GM21786 (cell line): ENCODE results near the gene QRICH1.

ENCODE experiments used
- ATAC-seq: cut with Tn5 transposase; IDR thresholded peaks from one replicate; pipeline ENCODE4 v1.9.1; 2021; ENCODE audit not compliant: unreplicated experiment

QRICH1 gene

DNA sequence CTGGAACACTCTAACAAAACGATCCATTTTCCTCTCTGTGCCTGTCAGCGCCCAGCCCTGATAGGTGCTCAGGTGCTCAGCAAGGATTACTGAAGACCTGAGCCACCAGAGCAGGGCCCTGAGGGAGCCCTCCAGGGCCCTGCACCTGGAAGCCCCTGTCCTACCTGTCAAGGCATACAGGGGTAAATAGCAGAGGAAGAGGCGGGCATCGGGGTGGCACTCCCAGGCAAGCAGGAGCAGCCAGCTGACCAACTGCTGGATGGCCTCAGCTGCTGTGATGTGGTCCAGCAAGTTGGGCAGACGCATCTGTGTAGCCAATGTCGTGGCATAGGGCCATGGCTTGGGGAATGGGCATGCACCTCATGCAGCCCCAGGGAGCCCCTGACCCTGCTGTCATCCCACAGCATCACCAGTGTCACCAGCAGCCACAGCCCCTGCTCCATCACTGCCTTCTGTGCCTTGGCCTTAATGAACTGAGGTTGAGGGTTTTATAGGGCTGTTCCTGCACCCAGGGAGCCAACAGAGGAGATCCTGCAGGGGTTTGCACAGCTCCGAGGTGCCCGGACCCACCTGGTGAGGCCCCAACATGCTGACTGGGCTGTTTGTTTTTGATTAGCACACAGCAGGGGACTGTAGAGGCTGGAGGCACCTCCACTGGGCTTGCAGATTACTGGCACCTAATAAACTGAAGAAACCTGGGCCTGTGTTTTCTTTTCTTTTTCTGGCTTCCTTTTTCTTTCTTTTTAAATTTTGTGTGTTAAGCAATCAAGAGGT, 94.6 kb downstream of the QRICH1 start:
- no peak for ATAC-seq

DNA sequence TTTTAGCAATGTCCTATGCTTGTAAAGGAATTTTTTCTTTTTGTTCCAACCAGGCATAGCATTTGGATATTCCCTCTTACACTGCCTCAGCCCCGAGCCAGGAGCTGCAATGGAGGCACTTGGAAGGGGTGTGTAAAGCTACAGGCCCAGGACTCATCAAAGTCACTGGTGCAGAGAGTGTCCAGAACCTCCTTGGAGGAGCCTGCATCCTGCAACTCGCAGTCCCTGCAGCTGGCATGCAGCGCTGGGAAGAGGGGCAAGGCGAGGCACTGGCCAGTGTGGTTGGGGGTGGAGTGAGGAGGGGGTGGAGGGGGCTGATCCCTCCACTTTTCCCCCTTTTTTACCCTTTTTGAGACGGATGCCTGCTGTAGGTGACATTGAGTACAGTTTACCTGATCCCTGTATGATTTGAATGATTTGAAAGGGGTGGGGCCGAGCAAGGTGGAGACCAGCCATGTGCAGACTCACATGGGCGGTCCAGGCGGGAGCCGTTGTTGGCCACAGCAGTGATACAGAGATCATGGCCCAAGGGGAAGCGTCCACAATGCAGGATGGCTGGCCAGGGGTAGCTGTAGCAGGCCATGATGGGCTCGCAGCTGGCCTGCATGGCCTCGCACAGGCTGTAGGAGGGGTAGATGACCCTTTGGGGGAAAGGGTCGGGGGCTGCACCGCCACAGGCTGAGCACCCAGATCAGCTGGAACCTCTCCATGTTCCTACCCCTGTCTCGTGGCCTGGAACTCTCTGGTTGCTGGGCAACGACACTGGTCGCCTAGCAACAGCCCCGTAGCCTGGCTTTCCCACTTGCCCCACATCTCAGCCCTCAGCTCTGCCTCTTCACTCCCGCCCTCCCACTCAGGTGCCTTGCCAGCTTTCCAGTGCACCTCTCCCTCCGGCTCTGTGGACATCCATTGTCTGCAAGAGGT, 95.9 kb downstream of the QRICH1 start:
- ATAC-seq: no peak

DNA sequence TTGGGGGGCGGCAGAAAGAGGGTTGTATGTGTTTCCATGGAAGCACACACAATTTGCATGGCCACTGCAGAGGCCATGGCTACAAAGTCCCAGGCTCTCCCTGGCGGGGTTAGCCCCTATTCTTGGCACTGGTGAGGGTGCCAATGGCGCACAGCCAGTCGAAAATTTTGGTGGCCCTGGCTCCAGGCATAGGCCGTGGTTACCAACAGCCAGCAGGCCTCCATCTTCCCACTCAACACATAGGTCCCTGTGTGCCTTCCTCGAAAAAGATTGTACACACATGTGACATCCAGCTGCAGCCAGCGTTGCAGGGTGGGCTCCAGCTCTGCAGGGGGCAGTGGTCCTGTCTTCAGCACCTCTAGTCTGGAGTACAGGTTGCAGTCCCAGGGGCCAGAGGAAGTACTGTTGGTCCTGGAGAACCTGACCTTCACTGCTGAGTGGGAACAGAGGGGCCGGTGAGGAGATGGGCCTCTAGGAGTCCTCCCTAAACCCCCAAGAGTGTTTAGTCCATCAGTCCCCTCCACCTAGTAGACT, 96.7 kb downstream of the QRICH1 start:
- ATAC-seq: no peak

DNA sequence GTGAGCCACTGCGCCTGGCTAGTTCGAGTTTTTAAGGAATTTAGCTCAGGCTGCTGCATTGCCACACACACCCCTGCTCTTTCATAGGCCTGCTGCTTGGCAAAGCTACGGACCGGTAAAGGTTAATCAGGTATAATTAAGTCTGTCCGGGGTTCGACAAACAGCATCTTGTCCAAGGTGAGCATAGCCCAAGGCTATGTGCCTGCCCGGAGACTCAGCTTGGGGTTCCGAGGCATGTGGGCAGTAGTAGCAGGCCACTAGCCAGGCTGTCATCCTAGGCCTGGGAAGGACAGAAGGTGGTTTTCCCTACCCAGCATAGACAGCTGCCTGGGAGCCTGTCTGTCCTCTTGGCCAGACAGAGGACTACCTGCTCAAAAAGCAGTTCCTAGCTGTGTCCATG, 97.2 kb downstream of the QRICH1 start:
- no peak for ATAC-seq

DNA sequence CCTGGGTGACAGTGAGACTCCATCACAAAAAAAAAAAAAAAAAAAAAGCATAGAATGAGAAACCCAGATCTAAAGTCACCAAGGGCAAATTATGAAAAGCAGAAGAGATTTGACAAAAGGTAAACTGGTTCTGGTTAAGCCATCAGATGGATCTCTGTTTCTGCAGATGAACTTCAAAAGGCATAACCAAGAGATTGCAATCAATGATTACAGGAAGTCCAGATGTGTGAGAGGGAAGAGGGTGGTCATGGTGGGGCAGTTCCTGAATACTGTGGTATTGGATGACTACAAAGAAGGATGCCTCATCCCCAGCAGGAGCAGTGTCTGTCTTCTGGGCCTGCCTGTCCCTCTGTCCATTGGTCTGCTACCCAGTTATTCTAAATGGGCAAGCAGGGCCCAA, 100.0 kb downstream of the QRICH1 start:
- no peak for ATAC-seq

DNA sequence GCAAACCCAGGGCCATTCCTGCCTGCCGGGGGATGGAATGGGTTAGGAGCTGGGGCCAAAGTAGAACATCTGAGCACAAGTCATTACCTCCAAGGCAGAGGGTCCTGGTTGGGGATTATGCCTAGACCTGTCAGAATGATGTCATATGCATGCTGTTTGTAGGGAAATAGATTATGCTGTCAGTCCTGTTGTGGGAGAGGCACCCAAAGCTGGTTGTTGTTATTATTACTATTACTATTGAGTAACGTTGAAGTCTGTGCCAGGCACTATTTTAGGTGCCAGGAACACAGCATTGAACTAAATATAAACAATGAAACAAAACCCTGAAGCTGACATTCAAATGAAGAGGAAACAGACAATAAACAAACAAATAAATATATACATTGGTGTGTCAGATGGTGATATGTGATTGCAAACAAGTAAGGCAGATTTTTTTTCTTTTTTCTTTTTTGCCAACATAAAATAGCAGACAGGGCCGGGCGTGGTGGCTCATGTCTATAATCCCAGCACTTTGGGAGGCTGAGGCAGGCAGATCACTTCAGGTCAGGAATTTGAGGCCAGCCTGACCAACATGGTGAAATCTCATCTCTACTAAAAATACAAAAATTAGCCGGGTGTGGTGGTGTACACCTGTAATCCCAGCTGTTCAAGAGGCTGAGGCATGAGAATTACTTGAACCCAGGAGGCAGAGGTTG, 101.9 kb downstream of the QRICH1 start:
- no peak for ATAC-seq

DNA sequence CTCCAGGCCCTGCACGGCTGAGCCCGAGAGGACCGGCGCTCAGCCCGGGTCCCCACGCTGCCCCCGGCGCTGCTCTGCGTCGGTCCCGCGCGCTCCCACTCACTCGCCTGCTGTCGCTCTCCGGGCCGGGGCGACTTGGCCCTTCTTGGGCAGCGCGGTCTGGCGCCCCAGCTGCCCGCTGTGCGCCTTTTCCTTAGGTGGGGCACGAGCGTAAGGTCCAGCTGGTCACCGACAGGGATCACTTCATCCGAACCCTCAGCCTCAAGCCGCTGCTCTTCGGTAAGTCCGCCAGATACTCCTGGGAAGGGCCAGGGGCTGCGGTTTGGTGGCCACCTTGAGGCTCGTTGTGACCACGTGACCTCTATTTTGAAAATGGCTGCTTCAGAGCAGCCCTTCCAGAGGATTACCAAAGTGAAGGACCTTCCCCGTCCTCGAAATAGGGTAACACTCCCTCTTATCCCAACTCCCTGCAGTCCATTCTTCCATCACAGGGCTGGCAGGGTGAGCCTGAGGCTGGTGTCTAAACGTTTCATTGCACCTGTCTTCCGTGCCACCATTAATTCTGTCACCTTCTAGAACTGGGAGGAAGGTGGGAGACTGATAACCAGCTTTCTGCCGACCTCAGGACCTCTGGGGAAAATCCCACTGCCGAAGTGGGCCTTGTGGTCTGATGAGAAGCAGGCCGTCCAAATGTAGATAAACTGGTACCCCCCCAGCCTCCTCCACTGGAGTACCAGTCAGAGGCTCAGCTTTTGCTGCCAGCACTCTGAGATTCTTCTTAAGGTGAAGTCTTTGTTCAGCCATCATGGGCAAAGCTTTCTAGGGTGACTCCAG, 103.0 kb downstream of the QRICH1 start:
- ATAC-seq: no peak

DNA sequence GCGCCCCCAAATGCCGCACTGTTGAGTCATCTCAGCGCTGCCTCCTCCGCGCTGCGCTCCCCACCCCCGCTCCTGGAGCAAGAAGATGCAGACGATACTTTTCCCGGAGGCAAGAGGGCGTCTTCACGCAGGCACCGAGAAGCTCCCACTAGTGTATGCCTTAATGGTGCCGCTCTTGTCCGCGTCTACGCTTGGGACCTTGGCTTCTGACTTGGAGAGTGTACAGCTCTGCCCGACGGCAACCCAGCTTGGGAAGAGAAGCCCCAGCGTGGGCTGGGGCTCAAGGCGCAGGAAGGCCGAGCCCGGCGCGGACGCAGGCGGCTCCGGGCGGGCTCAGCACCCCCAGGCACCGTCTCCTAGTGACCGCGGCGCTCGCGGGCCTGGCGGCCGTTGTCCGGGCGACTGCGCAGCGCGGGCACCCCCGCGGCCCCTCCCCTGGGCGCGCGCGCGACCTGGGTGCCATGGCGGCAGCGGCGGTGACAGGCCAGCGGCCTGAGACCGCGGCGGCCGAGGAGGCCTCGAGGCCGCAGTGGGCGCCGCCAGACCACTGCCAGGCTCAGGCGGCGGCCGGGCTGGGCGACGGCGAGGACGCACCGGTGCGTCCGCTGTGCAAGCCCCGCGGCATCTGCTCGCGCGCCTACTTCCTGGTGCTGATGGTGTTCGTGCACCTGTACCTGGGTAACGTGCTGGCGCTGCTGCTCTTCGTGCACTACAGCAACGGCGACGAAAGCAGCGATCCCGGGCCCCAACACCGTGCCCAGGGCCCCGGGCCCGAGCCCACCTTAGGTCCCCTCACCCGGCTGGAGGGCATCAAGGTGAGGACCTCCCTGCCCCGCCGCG, 103.9 kb downstream of the QRICH1 start, which contains the start of gene P4HTM:
TSS of gene P4HTM (plus strand) at position 446 of the 840 bp plus-strand sequence. CDS start at position 462, 16 bp downstream.
- ATAC-seq: peak; percentile 47

DNA sequence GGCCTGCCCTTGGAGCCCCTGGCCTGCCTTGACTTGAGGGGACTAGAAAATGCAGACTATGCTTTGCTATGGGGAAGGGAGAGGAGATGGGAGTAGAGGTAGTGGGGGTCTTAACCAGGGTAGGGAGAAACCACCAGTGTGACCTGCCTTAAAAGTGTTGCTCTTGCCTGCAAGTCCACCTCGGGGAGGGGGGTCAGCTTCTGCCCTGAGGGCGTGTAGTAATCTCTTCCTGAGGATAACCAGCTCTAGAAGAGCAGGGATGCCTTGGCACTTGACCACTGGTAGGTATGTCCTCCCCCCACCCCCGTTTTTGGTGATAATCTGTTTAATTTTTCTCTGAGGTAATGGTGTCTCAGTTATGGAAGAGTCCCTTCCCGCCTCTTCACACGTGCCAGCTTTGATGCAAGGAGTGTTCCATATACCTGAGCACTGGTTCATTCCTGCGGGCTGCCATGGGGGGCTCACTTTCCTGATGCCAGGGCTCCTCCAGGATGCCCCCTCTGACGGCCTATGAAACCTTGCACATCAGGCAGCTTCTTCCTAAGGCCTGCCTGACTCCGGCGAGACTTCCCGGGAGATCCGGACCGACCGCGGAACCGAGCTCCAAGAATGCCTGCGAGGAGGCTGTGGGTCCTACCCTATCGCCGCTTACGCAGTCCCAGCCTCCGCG, 104.6 kb downstream of the QRICH1 start:
- ATAC-seq: no peak

DNA sequence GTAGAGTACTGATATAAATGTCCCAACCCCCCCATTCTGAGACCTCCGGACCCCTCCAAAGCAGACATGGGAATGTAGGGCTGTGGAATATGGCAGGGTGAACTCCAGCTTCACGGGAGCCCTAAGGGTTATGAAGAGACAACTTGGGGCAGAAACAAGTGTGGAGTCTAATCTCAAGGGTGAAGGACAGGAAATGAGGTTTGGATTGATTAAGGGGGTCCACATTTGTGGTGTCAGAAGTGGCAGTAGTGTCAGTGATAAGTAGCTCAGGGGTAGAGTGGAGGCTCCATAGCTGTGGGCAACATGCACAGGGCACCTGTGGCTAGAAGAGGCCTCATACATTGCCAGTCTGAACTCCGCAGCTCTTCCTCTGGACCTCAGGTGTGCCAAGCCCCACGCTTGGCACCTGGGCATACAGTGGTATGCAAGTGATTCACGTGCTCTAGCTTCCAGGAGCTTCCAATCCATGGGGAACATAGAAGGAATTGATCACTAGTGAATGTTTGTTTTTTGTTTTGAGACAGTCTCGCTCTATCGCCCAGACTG, 108.0 kb downstream of the QRICH1 start:
- no peak for ATAC-seq

DNA sequence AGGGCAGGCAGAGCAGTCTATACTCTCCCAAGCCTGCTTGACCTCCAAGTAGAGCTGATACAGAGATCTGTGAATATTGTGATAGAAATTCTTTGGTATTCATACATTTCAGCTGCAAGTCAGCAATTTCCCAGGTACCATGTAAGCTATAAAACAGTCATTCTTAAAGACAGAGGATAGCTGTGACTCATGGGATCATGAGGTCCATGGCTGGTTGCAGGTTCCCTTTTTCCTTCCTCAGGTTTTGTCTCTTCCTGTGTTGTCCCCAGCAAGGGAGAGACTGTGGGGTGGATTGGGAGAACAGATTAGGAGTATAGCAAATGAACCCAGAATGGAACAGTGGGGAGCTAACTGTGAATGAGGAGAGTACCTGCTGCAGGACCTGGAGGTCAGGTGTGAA, 109.2 kb downstream of the QRICH1 start:
- no peak for ATAC-seq

DNA sequence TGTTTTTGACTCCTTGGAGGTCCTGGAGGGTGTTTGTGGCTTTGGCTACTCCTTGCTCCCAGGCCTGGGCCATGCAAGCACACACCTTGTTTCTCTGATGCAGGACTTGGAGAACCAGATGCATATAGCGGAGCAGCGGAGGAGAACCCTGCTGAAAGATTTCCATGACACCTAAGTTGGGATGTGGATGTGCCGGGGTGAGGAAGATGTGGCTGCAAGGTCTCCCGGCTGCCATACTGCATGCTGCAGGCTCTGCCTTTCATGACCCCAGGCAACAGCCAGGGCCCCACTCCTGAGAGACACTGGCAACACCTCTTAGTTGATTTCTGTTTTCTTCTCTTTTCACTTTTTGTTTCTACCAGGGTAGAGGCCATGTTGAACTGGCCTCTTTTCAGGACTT, 110.8 kb downstream of the QRICH1 start:
- ATAC-seq: no peak

DNA sequence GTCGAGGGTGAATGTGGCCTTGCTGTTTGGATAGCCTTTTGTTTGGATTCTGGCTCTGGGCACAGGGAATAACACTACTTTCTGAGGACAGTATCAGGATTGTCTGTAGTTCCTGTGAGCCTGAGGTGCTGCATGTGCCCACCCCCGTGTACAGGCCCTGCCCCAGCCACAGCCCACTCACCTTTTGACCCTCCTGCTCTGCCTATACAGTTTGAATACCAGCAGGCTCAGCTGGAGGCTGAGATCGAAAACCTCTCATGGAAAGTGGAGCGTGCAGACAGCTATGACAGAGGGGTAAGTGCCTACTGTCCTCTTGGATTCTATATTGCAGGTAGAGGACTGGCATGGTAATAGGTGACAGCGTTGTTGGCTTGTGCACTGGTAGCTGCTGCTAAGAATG, 111.2 kb downstream of the QRICH1 start:
- ATAC-seq: no peak

DNA sequence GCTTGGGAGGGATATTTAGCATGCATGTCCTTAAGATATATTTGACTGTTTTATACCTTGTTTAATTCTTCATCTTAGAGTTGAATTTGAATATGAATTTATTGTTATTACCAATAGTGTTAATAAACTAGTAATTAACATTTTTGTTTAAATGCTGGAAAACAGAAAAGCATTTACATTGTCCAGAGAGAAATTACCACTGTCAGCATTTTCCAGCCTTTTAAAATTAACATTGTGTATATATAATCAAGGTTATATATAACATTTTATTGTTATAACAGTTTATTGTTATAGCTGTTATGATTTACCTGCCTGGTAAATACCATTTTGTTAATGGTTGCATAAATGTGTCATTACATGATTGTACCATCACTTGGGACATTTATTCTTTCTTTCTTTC, 111.9 kb downstream of the QRICH1 start:
- ATAC-seq: no peak

DNA sequence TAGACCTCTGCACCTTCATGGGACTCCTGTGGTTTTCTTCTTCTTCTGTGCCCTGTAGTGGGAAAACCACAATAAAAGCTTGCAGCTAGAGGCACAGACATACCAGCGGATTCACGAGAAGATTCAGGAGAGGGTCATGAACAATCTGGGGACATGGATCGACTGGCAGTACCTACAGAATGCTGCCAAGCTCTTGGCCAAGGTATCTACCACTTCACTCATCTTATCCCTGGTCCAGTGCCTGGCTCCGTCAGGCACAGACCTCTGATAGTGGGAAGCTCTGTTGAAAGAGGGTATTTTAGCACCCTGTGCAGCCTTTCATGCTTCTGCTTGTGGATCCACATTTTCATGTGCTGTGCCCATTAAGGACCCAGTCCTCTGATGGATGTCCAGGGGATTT, 113.6 kb downstream of the QRICH1 start:
- ATAC-seq: no peak
